ENCODE data around the gene RASA1.
A peak's percentile ranks its signal among the peaks of the same experiment; 100 is the strongest.
"Not testable (repeated sequence)": the region's sequence is repeated elsewhere in the genome, so short reads cannot be mapped to it uniquely, and the experiment has no call there.

RASA1 gene
- long read RNA-seq, donor 1, partial matches to known transcripts: 0 of 2 reads
- long read RNA-seq, donor 1, other reads (novel, unspliced or antisense): 0 of 2 reads
- long read RNA-seq, donor 2, partial matches to known transcripts: 11 of 33 reads
- long read RNA-seq, donor 2, other reads (novel, unspliced or antisense): 21 of 33 reads
- long read RNA-seq, donor 3: 0 reads
- long read RNA-seq, donor 4, transcript RASA1-201 (25 exons, 3,752 nt): major isoform, 5 of 25 reads
- long read RNA-seq, donor 4, partial matches to known transcripts: 11 of 25 reads
- long read RNA-seq, donor 4, other reads (novel, unspliced or antisense): 9 of 25 reads
- long read RNA-seq, donor 5, partial matches to known transcripts: 36 of 68 reads
- long read RNA-seq, donor 5, other reads (novel, unspliced or antisense): 31 of 68 reads
- long read RNA-seq, donor 6, partial matches to known transcripts: 0 of 2 reads
- long read RNA-seq, donor 6, other reads (novel, unspliced or antisense): 0 of 2 reads
- long read RNA-seq, donor 7, transcript RASA1-201 (25 exons, 3,752 nt): major isoform, 6 of 80 reads
- long read RNA-seq, donor 7, partial matches to known transcripts: 74 of 80 reads
- long read RNA-seq, donor 7, other reads (novel, unspliced or antisense): 0 of 80 reads
- long read RNA-seq, donor 8, partial matches to known transcripts: 44 of 45 reads
- long read RNA-seq, donor 8, other reads (novel, unspliced or antisense): 0 of 45 reads

DNA sequence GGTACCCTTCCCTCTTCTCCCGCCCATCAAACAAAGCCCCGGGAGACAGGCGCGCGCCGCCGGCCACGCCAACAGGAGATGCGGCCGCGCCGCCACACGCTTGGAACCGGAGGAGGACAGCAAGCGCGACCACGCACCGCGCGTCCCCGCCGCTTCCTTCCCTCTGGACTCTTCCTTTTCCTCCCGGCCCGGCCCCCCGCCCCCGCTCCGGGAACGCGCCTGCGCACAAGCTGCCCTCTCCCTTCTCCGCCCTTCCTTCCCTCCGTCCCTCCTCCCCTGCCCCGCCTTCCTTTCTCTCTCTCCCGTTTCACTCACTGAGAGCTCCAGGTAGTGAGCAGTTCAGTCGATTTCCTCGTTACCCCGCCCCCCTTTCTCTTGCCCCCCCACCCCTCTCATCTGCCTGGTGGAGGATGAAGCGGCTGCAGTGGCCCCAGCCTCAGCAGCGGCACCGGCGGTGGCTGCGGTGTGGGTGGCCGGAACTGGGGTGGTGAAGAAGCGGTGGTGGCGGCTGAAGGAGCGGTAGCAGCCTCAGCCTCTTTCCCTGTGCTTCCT is at the start of gene RASA1:
Gene RASA1 (plus strand): TSS at position 310 of the 552 bp plus-strand sequence. CDS start 569 bp downstream, outside the sequence.
- DNase-seq: peak; percentile 94

DNA sequence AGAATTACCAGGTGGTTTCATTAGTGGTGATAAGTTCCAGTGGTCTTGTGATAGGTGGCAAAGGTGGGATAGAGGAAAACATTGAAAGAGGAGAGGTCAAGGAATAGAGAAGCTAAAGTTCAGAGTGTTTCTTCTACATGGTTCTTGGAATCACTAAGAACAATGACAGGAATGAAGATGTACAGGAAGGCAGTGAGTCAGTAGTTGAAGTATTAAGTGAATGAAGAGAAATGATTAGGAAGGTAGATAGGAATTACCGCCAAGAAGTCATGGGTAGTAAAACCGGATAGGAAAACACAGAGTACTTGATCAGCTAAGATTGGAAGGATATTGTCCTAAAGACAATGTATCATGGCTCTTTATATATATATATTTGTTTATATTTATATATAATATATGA is 37.9 kb upstream of the RASA1 start:
- no peak for DNase-seq

DNA sequence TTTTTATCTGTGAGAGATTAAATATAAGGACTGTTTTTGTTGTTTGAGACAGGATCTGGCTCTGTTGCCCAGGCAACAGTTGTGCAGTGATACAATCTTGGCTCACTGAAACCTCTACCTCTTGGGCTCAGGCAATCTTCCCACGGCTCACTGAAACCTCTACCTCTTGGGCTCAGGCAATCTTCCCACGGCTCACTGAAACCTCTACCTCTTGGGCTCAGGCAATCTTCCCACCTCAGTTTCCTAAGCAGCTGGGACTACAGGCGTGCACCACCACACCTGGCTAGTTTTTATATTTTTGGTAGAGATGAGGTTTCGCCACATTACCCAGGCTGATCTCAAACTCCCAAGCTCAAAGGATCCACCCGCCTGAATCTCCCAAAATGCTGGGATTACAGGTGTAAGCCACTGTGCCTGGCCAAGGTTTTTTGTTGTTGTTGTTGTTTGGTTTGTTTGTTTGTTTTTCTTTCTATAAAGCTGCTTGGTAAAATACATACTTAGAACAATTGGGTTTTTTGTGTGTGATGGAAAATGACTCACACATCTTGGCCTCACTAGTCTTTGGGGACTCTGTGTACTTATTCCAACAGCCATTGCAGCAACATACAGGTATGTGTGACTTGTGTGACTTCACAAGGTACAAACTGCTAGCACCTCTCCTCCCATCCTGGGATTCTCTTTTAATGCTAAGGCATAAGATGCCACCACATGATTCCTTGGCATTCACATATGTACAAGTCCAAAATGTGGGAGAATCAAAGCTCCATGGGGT is 36.5 kb upstream of the RASA1 start:
- DNase-seq: no peak

DNA sequence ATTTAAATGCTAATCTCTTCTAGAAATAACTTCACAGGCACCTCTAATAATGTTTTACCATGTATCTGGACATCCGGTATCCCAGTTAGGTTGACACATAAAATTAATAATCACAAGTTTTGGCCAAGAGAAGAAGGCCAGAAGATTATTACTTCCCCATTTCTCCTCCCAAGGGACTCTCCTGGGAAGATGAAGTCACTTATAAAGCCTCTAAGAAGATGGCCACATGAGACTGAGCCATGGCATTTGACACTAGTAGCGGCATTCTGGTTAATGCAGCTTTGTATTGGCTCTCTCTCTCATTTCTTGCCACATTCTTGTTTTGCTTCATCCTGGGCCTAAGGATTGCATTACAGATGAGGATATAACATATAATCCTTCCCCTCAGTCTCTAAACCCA is 34.5 kb upstream of the RASA1 start:
- no peak for DNase-seq

DNA sequence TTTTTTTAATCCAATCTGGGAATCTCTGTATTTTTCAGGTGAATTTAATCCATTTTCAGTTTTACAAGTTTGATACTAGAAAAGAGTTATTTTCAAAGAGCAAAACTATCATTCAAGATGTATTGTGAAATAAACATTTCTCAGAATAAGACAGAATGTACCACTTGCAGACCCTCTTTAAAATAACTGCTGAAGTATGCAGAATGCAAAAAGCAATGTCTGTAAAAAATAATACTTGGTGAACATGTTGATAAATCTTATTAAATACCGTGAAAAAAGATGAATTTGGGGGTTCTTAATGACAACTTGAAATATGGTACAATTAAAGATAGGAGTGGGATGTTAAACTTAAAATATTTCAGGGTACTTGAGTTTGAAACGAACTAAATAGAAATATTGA is 26.1 kb upstream of the RASA1 start:
- DNase-seq: no peak

DNA sequence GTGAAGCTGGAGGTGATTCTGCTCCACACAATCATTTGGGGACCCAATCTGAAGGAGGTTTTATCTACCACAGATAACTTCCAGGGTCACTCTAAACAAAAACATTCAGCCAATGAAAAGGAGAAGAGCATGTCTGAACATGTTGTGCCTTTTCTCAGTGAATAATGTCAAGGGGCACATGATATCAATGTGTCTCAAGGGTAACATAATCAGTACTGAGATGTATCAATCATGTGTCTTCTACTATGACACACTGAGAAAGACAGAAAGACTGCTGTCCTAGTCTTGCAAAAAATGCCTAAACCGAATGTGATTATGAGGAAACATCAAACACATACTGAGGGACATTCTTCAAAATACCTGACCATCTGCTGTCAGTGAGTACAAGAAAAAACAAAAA is 25.4 kb upstream of the RASA1 start:
- DNase-seq: no peak

DNA sequence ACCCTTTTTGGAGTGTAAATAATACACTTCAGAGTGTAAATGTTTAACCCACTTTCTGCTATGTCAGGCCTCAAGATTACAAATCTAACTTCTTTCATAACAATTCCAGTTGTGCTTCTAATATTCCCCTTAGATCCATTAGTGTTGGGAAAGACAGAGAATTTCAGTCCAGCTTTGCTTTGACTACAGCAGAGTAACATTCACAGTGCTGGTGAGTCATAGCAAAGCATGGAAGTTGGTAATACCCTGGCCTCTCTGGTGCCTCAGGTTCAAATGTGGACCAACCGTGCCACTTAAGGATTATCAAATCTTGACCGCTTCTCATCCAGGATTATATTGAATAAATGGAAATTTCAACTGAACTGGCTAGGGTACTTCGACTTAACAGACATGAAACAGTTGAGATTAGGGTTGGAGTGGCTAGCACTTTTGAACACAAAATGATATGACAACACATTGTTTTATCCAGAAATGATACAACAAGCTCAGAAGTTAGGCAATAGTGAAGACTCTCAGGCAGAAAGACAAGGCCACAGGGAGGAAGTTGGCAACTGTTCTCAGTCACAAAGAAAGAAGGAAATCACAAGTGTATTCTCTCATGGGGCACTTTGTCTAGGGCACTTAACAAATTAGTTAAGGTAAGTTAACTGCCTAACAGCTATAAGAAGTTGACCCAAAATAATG is 24.4 kb upstream of the RASA1 start:
- no peak for DNase-seq

DNA sequence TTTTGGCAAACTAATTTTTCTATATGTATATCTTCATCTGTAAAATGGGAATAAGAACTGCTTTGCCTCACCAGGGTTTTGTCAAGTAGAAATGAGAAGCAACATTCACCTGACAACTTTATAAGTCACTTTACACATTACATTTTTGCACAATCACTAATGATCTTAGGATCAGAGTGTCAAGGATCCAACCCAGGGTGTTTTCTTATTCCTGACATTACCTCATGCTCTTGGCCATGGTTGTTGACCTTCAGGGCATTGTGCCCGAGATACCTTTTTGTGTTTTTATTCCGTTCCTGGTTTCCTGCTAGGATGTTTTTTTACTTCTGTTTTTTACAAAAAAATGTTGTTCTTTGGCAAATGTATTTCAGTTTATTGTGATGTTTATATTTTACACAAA is 22.2 kb upstream of the RASA1 start:
- DNase-seq: no peak

DNA sequence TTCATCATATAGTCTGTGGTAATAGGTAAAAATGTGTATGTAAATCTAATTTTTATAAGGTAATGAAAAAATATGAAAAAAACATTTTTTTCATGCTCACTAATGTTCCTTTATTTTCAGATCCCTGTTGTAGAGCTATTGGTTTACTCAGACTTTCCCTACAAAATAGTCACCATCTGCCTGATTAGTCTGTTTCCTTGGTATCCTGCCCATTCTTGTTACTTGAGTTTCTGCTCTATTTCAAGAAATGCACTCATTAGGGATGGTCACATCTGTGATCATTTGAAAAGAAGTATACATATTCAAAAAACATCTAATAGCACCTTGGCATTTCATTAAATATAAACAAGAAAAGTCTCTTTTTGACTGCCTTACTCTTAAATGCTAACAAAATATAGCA is 21.6 kb upstream of the RASA1 start:
- DNase-seq: no peak

DNA sequence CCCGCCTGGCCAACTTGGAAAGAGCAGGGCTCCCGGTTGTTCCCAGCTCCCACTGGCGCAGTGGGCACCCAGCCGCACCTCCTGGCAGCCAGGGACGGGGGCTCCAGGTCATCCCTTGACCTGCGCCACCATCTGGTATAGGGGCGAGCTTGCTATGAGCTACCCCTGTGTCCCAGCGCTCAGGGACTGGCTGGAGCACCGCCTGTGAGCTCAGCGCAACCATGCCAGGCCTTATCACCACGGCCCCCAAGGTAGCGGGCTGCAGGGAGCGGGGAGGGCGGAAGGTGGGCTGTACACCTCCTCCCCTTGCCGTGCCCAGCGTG is 15.4 kb upstream of the RASA1 start:
- DNase-seq: no peak

DNA sequence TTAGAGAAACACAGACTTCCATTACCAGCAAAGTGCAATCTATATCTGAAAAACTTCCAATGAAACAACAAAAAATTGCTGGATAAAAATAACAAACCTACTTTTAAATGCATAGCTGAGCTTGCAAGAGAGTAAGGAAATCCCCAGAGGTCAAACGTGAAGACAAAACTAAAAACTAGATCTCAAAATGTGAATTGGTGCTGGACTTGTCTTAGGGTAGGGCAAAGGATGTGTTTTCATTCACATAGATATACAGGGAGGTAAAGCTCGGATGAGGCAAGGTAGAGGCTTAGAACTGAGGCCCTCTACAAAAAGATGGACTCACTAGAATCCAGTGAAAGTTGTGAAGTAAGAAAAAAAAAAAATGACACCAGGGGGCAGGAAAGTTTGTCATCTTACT is 13.6 kb upstream of the RASA1 start:
- DNase-seq: no peak

DNA sequence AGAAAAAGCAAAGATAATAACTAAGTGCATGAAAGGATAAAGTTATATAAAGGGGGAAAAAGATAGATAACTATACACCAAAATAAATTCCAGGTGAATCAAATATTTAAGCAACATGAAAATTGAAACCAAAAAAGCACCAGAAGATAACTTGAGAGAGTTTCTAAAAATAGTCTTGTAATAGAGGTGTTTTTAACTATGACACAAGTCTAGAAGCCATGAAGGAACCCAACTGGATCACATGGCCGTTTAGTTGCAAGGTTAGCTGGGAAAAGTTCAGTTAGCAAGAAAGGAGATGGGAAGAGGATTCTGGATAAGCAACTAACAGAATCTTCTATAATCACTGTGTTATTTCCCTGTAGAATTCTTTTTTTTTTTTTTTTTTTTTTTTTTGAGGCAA is 9.2 kb upstream of the RASA1 start:
- no peak for DNase-seq

DNA sequence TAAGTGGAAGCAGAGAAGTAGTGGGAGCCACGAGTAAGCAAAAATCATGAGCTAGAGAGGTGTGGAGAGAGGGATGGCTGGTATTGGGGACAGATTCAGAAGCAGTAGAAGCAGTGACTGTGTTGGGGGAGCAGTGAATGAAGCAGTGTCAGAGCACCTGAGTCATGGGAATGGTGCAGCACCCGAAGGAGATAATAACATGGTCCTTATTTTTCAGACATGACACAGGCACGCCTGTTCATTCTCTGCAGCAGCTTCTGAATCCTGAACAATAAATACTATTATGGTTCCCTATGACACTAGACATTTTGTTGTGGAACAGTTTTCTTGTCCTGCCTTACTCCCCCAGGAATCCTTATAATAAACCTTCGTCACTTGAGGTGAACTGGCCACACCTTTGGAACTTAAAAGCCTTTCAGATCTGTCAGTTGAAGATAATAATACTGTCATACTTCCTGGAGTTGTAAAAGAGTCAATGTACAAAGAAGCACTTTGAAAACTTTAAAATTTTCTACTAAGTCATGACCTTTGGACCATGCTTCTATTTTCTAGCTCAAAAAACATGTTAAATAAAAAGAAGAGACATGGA is 7.0 kb upstream of the RASA1 start:
- no peak for DNase-seq

DNA sequence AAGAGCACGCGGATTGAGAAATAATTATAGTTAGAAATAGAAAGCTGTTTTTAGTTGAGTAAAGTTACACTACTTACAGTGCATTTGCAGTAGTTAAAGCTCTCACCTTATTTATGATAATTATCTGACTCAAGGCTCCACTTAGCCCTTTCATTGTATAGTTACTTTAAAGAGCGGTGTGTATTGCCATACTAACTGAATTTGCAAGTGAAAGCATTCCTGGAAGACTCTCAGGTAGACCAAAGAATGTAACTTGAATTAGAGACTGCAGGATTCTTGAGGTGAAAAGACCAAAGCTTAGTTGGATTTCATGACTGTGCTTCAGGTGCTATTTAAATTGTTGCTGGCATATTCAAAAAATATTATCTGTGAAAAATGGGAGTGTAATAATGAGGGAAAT is 4.2 kb upstream of the RASA1 start:
- no peak for DNase-seq

DNA sequence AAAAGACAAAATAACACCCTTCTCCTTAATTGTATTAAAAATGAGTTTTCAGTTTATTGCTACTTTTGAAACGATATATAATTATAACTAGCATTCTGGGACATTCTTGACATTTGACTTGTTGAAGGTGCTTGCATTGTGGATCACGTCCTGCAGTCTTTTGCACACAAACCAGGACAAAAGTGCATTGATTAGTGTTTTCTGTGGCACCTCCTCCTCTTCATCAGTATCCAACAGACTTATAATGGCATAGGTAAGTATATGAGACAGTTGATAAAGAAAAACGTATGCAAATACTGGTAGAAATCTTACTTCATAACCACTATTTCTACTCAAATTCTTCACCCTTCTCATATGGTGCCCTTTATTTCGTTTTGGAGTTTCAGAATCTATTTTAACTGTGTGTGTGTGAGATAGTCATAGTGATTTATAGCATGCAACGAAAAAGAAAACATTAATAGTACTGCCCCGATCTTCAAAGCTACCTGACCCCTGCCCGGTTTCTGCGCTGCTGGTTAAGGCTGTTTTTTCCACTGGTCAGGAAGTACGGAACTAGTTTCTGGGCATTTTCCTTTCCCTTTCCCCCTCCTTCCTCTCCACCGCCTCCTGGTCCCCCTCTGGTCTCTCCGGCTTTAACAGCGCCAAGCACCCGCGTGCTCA is 639 bp upstream of the RASA1 start:
- no peak for DNase-seq

DNA sequence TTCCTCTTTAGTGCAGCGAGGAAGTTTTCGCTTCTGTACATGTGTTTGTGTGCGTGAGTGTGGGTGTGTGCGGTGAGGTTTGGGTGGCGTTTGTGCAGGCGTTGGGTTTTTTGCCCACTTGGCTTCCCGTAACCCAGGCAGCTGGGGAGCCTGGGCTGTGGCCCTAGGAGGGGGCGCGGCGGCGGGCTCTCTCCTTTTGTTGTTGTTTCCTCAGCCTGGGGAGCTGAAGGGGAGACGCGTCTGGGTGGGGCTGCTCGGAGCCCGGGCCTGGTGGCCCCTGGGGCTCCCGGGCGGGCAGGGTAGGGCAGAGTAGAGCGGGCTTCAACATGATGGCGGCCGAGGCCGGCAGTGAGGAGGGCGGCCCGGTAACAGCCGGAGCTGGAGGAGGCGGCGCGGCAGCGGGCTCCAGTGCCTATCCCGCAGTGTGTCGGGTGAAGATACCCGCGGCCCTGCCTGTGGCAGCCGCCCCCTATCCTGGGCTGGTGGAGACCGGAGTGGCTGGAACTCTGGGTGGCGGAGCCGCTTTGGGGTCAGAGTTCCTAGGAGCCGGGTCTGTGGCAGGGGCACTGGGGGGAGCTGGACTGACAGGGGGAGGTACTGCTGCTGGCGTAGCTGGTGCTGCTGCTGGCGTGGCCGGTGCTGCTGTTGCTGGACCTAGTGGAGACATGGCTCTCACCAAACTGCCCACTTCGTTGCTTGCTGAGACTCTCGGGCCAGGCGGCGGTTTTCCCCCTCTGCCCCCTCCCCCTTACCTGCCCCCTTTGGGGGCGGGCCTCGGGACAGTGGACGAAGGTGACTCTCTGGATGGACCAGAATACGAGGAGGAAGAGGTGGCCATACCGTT is 665 bp downstream of the RASA1 start:
- peak; percentile 93 for DNase-seq

DNA sequence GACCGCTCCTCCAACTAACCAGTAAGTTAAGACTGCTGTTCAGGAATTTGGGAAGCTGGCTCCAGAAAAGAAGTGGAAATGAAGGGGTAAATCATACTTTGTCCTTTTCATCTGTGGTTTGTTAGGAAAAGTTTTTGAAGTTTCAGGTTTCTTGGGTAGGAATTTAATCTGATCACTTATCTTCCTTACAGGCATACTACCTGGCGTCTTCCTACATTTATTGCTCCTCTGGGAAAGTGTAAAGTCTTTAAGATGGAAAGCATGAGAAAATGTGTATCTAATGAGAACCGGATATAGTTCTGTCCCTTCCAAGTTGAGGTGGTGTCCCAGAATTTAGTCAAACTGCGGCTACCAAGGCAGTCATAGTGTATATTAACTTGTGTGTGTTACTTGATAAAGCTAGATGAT is 1.3 kb downstream of the RASA1 start:
- DNase-seq: no peak

DNA sequence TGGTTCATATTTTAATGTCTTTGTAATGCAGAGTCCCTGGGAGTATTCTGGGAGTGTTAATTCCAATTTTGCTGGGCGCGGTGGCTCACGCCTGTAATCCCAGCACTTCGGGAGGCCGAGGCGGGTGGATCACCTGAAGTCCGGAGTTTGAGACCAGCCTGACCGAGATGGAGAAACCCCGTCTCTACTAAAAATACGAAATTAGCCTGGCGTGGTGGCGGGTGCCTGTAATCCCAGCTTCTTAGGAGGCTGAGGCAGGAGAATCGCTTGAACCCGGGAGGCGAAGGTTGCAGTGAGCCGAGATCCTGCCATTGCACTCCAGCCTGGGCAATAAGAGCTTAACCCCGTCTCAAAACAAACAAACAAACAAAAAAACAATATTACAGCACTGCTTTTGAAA is 3.2 kb downstream of the RASA1 start:
- not testable (repeated sequence) for DNase-seq

DNA sequence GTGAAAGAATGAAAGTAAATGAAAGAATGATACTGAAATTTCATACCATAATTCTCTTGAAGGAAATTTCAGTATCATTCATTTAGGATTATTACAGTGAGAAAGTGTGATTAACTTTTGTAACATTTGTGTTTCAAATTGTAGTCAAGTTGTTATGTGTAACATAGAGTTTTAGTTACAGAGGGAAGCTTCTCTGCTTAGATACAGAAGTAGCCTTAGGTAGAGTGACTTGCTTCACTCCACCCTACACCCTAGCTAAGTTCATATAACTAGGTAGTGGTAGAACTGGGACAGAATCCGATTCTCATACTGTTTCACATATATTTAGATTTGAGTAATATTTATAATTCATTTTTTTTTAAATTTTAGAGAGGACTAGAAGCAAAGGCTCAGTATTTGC is 9.0 kb downstream of the RASA1 start:
- no peak for DNase-seq

DNA sequence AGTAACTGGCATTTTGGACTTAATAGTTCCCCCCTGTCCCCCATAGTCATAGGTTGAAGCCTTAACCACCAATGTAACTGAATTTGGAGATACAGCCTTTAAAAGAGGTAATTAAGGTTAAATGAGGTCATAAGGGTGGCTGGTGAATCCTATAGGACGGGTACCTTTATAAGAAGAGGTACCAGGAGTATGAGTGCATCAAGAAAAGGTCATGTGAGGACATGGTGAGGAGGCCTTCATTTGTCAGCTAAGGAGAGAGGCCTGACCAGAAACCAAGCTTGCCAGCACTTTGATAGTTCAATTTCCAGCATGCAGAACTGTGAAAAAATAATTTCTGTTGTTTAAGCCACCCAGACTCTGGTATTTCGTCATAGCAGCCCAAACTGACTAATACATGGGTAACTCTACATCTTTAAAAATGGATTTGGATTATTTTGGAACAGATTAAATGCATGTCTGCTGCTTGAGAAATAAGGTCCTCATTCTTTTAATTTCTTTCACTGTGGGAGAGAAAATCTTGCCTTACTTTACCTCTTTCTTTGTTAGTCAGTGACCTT is 9.7 kb downstream of the RASA1 start:
- DNase-seq: no peak
